Breast epithelium (tissue), 4 donors: ENCODE data around the gene CD200. TPM values are rescaled to one million over a fixed set of nuclear protein-coding genes. Genes with fewer than 3 reads are reported as not detected.

Experiments used
- DNase-seq, 2 donors: peaks; one replicate each; pipeline ENCODE4 v3.0.0-alpha.2; 2019; ENCODE audit warnings: low spot score in 2 of 2
- H3K27ac ChIP-seq, 2 donors: fragments of 200-600 bp; sonication (generic) in 1 of 2; one replicate each; pipeline ENCODE4 v1.5.1; 2016 to 2019; ENCODE audit warnings: mild to moderate bottlenecking in 1 of 2
- H3K27me3 ChIP-seq, 2 donors: fragments of 200-600 bp; sonication (generic) in 1 of 2; one replicate each; pipeline versions ENCODE4 v1.5.1 to v1.6.0; 2017 to 2019; ENCODE audit warnings: control low read depth in 1 of 2, mild to moderate bottlenecking in 1 of 2
- H3K36me3 ChIP-seq: fragments of 200-600 bp; one replicate; pipeline ENCODE4 v1.5.1; 2019
- H3K4me1 ChIP-seq, 2 donors: fragments of 200-600 bp; sonication (generic); one replicate each; pipeline ENCODE4 v1.5.1; 2016 to 2019; ENCODE audit warnings: control low read depth in 1 of 2
- H3K4me3 ChIP-seq, 3 donors: fragments of 200-600 bp; sonication (generic); 1 replicate in 2 of 3; 2 replicates in 1 of 3; pipeline ENCODE4 v1.5.1; 2016 to 2019; ENCODE audit warnings: mild to moderate bottlenecking in 3 of 3, moderate library complexity in 2 of 3
- H3K9me3 ChIP-seq, 2 donors: fragments of 200-600 bp; sonication (generic) in 1 of 2; one replicate each; pipeline ENCODE4 v1.5.1; 2016 to 2019; ENCODE audit warnings: control low read depth in 1 of 2
- CTCF ChIP-seq, 3 donors: fragments of 450-650 bp; IDR thresholded peaks; one replicate each; pipeline ENCODE4 v1.5.1; 2016 to 2017; ENCODE audit warnings: antibody characterized with exemption in 3 of 3, mild to moderate bottlenecking in 3 of 3, moderate library complexity in 3 of 3
- POLR2A ChIP-seq: fragments of 450-650 bp; IDR thresholded peaks from one replicate; pipeline ENCODE4 v1.6.1; 2016; ENCODE audit warnings: antibody characterized with exemption, mild to moderate bottlenecking, moderate library complexity
- POLR2AphosphoS5 ChIP-seq, 3 donors: sonication (generic); formaldehyde crosslinking; IDR thresholded peaks; one replicate each; pipeline ENCODE4 v1.6.1; 2017; ENCODE audit warnings: antibody characterized with exemption in 3 of 3
- intact Hi-C: fragments of 100-400 bp; cut with DNase I; formaldehyde crosslinking; loops from one replicate; pipeline ENCODE4 v1.15.1; 2023; ENCODE audit warnings: low total_unique reads
- total RNA-seq, 3 donors: library from RNA; depleted of rRNA; stranded (reverse); fragments of >200 nt; gene quantifications; one replicate each; pipeline ENCODE4 v1.1.0, GENCODE V29; 2016

The CD200 gene
- total RNA-seq, 3 donors from 2014 or later = 4.8 to 20.8 (median 17.0) TPM

DNA sequence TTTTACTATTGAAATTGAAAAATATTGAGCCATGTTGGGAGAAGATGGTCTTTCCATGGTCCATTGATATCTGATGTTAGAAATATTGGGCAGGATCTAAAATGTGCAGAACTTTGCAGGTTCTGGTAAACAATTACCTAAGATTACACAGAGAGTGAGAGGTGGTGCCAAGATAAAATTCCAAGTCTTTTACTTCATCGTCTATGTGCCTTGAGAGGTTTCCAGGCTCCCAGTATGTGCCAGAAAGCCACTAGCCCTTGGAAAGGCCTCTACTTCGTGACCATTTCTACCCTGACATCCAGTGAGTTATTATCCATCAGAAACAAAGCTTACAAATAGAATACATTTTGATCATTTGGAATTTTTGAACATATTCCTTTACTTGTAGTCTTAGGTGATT lies 27.6 kb downstream of the CD200 start:
- H3K4me3 ChIP-seq = no peak overlapping the region
- H3K4me1 ChIP-seq = no peaks in the 10 kb centered on the region
- no peak for DNase-seq
- no peak for TF ChIP-seq CTCF (IDR thresholded peaks at IDR 0.05)
- no peak for TF ChIP-seq POLR2AphosphoS5 (IDR thresholded peaks at IDR 0.05)
- TF ChIP-seq POLR2A = no peak
- peak overlapping the region in 1 of 2 donors; percentile 55 for H3K27ac ChIP-seq
- no peaks in the 10 kb centered on the region for H3K9me3 ChIP-seq
- H3K36me3 ChIP-seq = no peaks in the 10 kb centered on the region
- no peaks in the 10 kb centered on the region for H3K27me3 ChIP-seq
- intact Hi-C loops = no loop called here

- Histone ChIP-seq H3K9me3 (no peaks in the 10 kb centered on the region), H3K4me1 (no peaks in the 10 kb centered on the region), H3K4me3 (no peak overlapping the region), H3K36me3 (no peaks in the 10 kb centered on the region), H3K27ac (no peak overlapping the region), H3K27me3 (no peaks in the 10 kb centered on the region)
- no peak for DNase-seq
- TF ChIP-seq POLR2A (no peak), POLR2AphosphoS5 (IDR thresholded peaks at IDR 0.05) (no peak), CTCF (IDR thresholded peaks at IDR 0.05) (no peak)
- intact Hi-C loops = no loop called here
Measured at GRCh38 chr3:112362221-112362620, 29.3 kb downstream of the CD200 start.

DNA sequence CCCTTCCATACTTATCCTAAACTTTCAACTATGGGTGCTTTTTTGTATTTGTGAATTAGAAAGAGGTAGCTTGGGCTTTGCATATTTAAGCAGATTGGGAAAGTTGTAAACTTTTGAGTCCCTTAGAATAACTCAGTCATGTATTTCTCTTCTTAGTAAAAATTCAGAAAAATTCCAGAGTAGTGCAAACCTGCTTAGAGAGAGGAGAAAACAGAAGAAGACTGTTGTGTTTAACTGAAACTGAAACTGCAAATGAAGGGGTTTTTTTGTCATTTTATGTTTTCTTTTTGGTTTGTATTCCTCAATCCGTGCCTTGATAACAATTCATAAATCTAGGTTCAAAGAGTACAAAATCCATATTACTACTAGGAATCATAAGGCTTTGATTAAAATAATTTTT lies 31.3 kb downstream of the CD200 start:
- intact Hi-C loops = no loop called here
- Histone ChIP-seq H3K27ac (peak overlapping the region in 1 of 2 donors; percentile 12), H3K36me3 (no peaks in the 10 kb centered on the region), H3K4me3 (no peak overlapping the region), H3K9me3 (no peaks in the 10 kb centered on the region), H3K27me3 (no peaks in the 10 kb centered on the region), H3K4me1 (no peaks in the 10 kb centered on the region)
- DNase-seq = no peak
- TF ChIP-seq POLR2A (no peak), CTCF (IDR thresholded peaks at IDR 0.05) (no peak), POLR2AphosphoS5 (IDR thresholded peaks at IDR 0.05) (no peak)

DNA sequence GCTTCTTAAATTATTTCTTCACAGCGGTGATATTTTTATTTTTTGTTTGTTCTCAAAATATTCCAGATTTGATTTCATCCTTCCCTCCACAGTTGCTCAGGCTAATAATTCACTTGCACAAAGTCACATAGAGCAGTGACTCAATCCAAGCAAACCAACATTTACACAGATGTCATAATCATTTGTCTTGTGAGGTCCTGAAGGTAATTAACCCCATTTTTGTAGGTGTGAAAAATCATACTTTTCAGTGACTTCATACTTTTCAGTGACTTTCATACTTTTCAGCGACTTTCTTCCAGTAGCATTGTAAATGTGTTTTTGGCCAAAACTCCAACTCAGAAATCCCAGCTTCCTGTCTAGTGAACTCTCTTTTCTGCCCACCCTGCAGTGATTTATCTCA lies 32.1 kb downstream of the CD200 start:
- Histone ChIP-seq H3K4me3 (no peak overlapping the region), H3K9me3 (no peaks in the 10 kb centered on the region), H3K4me1 (no peaks in the 10 kb centered on the region), H3K27ac (peak overlapping the region; percentile 12 to 51), H3K36me3 (no peaks in the 10 kb centered on the region), H3K27me3 (no peaks in the 10 kb centered on the region)
- TF ChIP-seq POLR2A (no peak), POLR2AphosphoS5 (IDR thresholded peaks at IDR 0.05) (no peak), CTCF (IDR thresholded peaks at IDR 0.05) (no peak)
- intact Hi-C loops = no loop called here
- no peak for DNase-seq

DNA sequence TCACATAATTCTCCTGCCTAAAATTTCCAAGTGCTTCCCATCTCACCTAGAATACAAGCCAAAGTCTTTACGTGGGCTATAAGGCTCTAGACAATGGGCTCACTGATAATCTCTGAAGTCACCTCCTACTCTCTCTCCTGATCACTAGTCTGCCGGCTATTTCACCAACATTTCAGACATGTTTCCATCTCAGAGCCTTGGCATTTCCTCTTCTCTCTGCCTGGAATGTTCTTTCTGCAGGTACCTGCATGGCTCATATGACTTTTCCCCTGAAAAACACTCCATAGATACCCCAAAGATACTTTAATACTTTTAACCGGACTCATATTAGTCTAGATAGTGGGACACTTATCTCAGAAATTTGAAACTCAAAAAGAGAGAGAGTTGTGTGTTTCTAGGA lies 32.7 kb downstream of the CD200 start:
- H3K4me1 ChIP-seq = no peaks in the 10 kb centered on the region
- DNase-seq = no peak
- H3K36me3 ChIP-seq = no peaks in the 10 kb centered on the region
- TF ChIP-seq POLR2AphosphoS5 (IDR thresholded peaks at IDR 0.05) = no peak
- TF ChIP-seq POLR2A = no peak
- no peak for TF ChIP-seq CTCF (IDR thresholded peaks at IDR 0.05)
- no peak overlapping the region for H3K4me3 ChIP-seq
- H3K9me3 ChIP-seq = no peaks in the 10 kb centered on the region
- peak overlapping the region; percentile 12 to 51 for H3K27ac ChIP-seq
- no peaks in the 10 kb centered on the region for H3K27me3 ChIP-seq
- intact Hi-C loops = no loop called here
